KOPT-K1 (cell line): ENCODE measurements around the gene NOP53.

ENCODE experiments used
- H3K27ac ChIP-seq: fragments of 200-600 bp; sonication (generic); 2 replicates; pipeline ENCODE4 v1.5.1; 2016; ENCODE audit warnings: antibody characterized with exemption, mild to moderate bottlenecking, low read depth, low read length; ENCODE audit not compliant: poor library complexity, severe bottlenecking
- H3K36me3 ChIP-seq: fragments of 200-600 bp; sonication (generic); 2 replicates; pipeline ENCODE4 v1.5.1; 2017; ENCODE audit warnings: antibody characterized with exemption, mild to moderate bottlenecking, low read length, moderate library complexity; ENCODE audit not compliant: insufficient read depth
- H3K9me3 ChIP-seq: fragments of 200-600 bp; sonication (generic); 2 replicates; pipeline ENCODE4 v1.5.1; 2017; ENCODE audit warnings: antibody characterized with exemption, low read length, mild to moderate bottlenecking; ENCODE audit not compliant: insufficient read depth, poor library complexity, severe bottlenecking

Gene NOP53

DNA sequence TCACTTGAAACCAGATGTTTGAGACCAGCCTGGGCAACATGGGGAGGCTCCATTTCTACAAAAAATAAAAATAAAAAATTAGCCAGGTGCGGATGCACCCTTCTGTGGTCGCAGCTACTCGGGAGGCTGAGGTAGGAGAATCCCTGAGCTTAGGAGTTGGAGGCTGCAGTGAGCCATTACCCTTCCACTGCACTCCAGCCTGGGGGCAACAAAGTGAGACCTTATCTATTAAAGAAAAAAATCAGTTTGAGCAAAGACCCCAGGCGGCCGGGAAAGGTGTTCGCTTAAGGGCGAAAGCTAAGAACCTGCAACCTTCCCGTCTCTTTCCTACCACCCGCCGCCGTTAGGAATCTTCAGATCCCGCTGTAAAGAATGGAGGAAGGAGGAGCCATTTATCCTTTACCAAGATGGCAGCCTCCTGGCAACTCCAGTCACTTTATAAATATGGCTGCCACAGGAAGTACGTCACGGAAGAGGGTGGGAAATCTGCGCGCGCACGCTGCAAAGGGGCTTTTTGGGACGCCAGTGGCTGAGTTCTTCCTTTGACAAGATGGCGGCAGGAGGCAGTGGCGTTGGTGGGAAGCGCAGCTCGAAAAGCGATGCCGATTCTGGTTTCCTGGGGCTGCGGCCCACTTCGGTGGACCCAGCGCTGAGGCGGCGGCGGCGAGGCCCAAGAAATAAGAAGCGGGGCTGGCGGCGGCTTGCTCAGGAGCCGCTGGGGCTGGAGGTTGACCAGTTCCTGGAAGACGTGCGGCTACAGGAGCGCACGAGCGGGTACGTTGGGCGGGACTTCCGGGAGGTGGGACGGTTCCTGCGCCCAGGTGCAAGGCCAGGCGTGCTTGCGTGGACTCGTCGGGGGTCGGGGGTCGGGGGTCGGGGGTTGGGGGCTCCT lies at the start of gene NOP53:
TSS of gene NOP53 (plus strand) at position 537 of the 892 bp plus-strand sequence. CDS start at position 551, 14 bp downstream.
- H3K36me3 ChIP-seq: peaks cover 36% of the 10 kb centered on the region
- H3K9me3 ChIP-seq: no peaks in the 10 kb centered on the region
- H3K27ac ChIP-seq: peak within 1 kb of the TSS; percentile 93

DNA sequence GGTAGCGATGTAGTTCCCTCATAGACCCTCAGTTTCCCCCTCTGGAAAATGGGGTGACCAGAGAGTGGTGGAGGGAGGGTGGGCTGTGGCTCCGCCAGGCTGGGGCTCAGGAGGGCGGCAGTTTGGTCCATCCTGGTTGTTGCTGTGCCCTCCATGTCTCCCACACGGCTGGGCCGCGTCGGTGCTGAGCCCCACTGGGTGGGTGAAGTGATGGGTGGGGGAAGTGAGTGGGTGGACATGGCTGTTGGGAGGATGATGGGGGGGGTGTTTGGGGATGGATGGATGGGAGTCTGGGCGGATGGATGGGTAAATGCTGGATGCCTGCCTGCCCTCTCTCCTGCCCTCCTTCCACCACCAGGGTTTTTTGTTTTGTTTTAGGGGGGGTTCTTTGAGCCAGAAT lies 48.7 kb upstream of the NOP53 start:
- H3K27ac ChIP-seq: no peak overlapping the region
- no peaks in the 10 kb centered on the region for H3K9me3 ChIP-seq
- peaks cover 8% of the 10 kb centered on the region; the same call in 1 of the 2 replicates for H3K36me3 ChIP-seq

DNA sequence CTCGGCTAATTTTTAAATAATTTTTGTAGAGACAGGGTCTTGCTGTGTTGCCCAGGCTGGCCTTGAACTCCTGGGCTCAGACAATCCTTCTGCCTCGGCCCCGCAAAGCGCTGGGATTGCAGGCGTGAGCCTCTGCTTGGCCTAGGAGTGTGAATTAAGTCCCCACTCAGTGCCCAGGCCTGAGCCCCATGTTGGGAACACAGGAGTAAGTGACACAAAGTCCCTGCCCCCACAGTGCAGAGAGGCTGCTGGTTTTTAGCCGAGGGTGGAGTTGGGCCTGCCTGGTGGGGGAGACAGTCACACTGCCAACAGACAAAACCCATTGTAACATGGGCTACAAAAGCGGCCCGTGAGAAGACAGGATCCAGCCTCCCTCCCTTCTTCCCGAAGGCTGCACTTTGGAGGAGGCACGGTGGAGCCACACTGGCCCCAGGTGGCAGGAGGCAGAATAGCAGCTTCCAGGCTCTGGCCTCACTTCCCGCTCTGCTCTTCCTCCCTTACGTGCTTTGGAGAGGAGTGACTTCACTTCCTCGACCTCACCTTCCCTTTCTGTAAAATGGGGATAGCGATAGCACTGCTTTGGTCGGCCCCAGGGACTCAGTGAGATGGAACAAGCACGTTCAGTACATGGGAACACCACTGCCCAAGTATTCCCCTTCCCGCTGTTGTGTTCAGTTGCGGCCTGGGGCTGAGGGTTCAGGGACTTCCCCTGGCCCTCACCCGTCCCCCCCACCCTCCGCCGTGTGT lies 47.3 kb upstream of the NOP53 start:
- H3K36me3 ChIP-seq: peaks cover 8% of the 10 kb centered on the region; the same call in 1 of the 2 replicates
- no peak overlapping the region for H3K27ac ChIP-seq
- no peaks in the 10 kb centered on the region for H3K9me3 ChIP-seq

DNA sequence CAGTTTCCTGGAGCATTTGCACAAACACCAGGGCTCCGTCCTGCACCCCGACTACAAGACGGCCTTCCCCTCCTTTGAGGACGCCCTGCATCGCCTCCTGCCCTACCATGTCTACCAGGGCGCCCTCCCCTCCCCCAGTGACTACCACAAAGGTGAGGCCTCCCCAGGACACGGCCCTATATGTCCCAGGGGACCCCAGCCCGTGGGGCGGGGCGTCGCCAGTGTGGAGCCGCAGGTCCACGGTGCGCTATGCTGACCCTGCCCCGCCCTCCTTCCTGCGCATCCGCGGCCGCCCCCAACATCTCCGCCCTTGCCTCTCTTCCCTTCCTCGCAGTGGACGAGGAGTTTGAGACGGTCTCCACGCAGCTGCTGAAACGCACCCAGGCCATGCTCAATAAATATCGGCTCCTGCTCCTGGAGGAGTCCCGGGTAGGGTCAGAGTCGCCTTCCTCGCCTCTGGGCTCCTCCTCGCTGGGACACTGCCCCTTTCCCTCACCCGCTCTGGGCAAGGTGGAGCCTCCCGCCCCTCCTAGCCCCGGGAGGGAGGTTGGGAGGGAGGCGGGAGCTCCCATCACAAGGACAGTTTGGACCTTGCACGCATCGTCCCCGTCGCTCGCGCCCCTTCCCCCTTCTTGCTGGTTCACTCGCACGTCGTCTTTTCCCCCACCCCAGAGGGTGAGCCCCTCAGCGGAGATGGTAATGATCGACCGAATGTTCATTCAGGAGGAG lies 46.6 kb upstream of the NOP53 start:
- H3K9me3 ChIP-seq: no peaks in the 10 kb centered on the region
- no peak overlapping the region for H3K27ac ChIP-seq
- H3K36me3 ChIP-seq: peaks cover 8% of the 10 kb centered on the region; the same call in 1 of the 2 replicates

DNA sequence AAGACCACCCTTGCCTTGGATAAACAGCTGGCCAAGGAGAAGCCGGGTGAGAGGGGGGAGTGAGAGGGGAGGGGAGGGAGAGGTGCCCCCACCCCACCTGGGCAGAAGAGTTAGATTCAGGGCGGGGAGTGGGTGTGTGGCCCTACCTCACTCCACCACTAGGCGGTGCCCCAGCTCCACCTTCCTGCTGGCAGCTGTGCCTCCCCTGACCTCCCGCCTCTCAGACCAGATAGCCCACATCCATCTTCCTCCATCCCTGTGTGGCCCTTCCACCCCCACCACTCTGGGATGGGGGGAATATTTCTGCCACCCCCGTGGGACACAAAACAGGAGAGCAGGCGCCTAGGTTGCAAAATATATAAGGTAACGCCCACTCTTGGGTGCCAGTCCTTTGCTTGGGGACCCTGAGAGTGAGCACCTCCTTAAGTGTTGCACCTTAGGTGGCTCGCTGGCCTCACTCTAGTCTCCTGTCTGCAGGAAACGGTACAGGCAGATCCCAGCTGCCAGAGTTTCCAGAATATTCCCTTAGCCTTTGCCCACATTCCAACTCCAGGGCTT lies 45.9 kb upstream of the NOP53 start:
- no peaks in the 10 kb centered on the region for H3K9me3 ChIP-seq
- peaks cover 8% of the 10 kb centered on the region; the same call in 1 of the 2 replicates for H3K36me3 ChIP-seq
- no peak overlapping the region for H3K27ac ChIP-seq

DNA sequence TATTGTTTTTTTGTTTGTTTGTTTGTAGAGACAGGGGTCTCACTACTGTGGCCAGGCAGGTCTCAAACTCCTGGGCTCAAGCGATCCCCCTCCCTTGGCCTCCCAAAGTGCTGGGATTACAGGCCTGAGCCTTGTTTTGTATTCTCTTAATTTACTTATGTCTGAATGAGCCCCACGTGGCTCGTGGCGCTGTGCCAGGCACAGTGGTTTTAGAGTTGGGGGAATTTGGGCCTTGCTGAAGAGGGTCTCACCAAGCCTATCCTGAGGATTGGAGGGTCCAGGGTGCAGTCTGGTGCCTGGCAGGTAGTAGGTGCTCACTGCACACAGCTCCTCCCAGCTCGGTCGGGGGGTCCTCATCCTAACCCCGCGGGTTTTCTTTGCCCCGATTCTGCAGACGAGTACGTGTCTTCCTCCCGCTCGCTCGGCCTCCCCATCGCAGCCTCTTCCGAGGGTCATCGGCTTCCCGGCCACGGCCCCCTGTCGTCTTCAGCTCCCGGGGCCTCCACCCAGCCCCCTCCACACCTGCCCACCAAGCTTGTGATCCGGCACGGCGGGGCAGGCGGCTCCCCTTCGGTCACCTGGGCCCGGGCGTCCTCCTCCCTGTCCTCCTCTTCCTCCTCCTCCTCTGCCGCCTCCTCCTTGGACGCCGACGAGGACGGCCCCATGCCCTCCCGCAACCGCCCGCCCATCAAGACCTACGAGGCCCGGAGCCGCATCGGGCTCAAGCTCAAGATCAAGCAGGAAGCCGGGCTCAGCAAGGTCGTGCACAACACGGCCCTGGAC lies 44.2 kb upstream of the NOP53 start:
- Histone ChIP-seq H3K9me3 (no peaks in the 10 kb centered on the region), H3K36me3 (peaks cover 8% of the 10 kb centered on the region; the same call in 1 of the 2 replicates), H3K27ac (no peak overlapping the region)

DNA sequence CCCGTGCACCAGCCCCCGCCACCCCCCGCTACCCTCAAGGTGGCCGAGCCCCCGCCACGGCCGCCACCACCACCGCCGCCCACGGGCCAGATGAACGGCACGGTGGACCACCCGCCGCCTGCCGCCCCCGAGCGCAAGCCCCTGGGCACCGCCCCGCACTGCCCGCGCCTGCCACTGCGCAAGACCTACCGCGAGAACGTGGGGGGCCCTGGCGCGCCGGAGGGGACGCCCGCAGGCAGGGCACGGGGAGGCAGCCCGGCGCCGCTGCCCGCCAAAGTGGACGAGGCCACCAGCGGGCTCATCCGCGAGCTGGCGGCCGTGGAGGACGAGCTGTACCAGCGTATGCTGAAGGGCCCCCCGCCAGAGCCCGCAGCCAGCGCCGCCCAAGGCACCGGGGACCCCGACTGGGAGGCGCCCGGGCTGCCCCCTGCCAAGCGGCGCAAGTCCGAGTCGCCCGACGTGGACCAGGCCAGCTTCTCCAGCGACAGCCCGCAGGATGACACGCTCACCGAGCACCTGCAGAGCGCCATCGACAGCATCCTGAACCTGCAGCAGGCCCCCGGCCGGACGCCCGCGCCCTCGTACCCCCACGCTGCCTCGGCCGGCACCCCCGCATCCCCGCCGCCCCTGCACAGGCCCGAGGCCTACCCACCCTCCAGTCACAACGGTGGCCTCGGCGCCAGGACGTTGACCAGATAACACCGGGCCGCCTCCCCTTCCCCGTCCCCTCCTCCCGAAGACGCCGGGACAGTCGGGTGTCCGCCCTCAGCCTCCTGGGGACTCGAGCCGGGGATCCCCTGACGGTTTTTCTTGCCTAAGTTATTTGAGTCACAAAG lies 43.4 kb upstream of the NOP53 start:
- no peaks in the 10 kb centered on the region for H3K9me3 ChIP-seq
- peaks cover 8% of the 10 kb centered on the region; the same call in 1 of the 2 replicates for H3K36me3 ChIP-seq
- H3K27ac ChIP-seq: no peak overlapping the region

DNA sequence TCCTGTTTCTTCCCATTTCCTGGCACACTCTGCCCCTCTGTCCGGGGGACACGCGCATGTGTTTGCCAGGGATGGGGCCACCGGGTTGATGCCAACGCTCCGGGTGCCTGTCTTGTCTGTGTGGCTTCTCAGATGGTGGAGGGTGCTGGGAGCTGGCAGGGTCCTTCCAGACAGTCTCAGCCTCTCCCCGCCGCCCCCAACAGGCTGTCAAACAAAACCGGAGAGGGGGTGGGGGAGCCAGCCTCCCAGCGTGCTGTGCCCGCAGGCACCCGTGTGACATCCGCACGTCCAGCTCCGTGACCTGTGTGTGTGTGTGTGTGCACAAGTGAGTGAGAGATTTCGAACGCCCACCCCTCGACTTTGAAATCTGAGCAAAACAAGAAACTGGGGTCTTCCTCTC lies 42.7 kb upstream of the NOP53 start:
- Histone ChIP-seq H3K36me3 (peaks cover 8% of the 10 kb centered on the region; the same call in 1 of the 2 replicates), H3K27ac (no peak overlapping the region), H3K9me3 (no peaks in the 10 kb centered on the region)

DNA sequence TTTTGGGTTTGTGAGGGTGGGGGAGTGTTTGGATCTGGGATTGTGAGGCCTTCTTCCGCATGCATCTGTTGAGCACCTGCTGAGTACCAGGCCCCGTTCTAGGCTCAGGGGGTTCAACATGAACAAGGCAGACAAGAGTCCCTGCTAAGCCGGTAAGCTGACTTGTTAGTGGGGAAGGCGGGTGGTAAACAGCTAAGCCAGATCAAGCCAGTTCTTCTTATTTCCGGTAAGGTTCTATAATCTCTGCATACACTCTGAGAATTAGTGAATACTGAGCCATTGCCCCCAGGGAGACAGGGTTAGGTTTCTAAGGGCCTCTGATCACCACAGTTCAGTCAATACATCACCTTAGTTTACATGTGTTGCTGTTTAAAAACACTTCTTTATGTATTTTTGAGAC lies 42.0 kb upstream of the NOP53 start:
- H3K9me3 ChIP-seq: no peaks in the 10 kb centered on the region
- H3K36me3 ChIP-seq: peaks cover 8% of the 10 kb centered on the region; the same call in 1 of the 2 replicates
- H3K27ac ChIP-seq: no peak overlapping the region

DNA sequence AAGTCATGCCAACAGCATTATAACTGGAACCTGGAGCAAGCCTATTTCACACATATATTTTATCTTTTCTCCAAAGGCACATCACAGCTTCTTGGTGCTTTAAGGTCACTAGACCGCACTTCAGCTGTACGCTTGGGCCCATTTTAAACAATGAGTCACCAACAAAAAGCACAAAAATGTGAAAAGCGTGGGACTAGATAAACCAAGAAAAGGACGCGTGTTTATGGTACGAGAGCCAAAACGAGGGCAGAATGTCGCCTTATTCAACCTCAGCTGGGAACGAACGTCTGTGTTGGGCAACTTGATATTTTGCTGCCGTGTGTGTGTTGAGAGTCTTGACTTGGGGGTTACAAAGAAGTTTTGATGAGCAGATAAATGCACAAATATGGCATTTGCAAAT lies 41.3 kb upstream of the NOP53 start:
- Histone ChIP-seq H3K36me3 (peaks cover 2% of the 10 kb centered on the region; the same call in 1 of the 2 replicates), H3K9me3 (no peaks in the 10 kb centered on the region), H3K27ac (no peak overlapping the region)

DNA sequence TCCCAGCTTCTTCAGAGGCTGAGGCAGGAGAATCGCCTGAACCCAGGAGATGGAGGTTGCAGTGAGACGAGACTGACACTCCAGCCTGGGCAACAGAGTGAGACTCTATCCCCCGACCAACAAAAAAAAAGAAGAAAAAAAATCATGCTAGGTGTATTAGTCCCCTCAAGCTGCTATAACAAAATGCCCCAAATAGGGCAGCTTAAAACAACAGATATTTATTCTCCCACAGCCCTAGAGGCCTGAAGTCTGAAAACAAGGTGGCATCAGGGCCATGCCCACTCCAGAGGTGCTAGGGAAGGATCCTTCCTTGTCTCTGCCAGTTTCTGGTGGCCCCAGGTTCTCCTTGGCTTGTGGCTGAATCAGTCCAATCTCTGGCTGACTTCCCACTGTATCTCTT lies 40.7 kb upstream of the NOP53 start:
- Histone ChIP-seq H3K36me3 (no peaks in the 10 kb centered on the region; the same call in 1 of the 2 replicates), H3K9me3 (no peaks in the 10 kb centered on the region), H3K27ac (no peak overlapping the region)

DNA sequence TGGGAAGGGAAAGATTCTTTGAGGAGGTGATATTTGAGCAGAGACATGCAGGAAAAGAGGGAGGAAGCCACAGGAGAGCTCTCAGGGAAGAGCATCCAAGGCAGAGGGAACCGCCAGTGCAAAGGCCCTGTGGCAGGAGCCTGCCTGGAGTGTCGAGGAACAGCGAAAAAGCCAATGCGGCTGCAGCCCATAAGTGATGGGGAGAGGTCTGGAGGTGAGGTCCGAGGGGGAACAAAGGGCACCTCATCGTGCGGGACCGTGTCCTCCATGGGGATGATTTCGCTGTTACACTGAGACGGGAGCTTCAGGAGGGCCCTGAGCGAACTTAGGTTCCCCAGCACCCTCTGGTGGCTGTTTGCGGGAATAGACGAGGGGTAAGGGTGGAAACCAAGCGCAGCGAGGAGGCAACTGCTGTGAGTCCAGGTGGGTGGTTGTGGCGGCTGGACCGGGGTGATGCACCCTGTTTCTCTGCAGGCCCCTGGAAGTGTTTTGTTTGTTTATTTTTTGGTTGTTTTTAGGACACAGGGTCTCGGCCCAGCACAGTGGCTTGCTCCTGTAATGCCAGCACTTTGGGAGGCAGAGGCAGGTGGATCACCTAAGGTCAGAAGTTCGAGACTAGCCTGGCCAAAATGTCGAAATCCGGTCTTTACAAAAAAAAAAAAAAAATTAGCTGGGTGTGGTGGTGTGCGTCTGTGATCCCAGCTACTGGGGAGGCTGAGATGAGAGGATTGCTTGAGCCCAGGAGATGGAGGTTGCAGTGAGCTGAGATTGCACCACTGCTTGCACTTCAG lies 38.0 kb upstream of the NOP53 start:
- H3K27ac ChIP-seq: no peak overlapping the region
- H3K36me3 ChIP-seq: no peaks in the 10 kb centered on the region
- no peaks in the 10 kb centered on the region for H3K9me3 ChIP-seq
